Stimulated activated CD4-positive, alpha-beta T cell treated with anti-CD3 and anti-CD28 coated beads, Interleukin-4, amount 100 ng/mL, for 4 hours (primary cell): Measurements from ENCODE around the gene PEX6.

ENCODE experiments used
- DNase-seq, 2 experiments: peaks; one replicate each; pipeline ENCODE4 v3.0.0-alpha.2; 2020

Gene PEX6, protein sequence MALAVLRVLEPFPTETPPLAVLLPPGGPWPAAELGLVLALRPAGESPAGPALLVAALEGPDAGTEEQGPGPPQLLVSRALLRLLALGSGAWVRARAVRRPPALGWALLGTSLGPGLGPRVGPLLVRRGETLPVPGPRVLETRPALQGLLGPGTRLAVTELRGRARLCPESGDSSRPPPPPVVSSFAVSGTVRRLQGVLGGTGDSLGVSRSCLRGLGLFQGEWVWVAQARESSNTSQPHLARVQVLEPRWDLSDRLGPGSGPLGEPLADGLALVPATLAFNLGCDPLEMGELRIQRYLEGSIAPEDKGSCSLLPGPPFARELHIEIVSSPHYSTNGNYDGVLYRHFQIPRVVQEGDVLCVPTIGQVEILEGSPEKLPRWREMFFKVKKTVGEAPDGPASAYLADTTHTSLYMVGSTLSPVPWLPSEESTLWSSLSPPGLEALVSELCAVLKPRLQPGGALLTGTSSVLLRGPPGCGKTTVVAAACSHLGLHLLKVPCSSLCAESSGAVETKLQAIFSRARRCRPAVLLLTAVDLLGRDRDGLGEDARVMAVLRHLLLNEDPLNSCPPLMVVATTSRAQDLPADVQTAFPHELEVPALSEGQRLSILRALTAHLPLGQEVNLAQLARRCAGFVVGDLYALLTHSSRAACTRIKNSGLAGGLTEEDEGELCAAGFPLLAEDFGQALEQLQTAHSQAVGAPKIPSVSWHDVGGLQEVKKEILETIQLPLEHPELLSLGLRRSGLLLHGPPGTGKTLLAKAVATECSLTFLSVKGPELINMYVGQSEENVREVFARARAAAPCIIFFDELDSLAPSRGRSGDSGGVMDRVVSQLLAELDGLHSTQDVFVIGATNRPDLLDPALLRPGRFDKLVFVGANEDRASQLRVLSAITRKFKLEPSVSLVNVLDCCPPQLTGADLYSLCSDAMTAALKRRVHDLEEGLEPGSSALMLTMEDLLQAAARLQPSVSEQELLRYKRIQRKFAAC

GRCh38 chr6:42978839-42979522 lies at the start of gene PEX6:
TSS of gene PEX6 (minus strand) at chr6:42979181. CDS start at chr6:42979150, 31 bp downstream.
- peak; percentile 87 to 91 for DNase-seq

DNA sequence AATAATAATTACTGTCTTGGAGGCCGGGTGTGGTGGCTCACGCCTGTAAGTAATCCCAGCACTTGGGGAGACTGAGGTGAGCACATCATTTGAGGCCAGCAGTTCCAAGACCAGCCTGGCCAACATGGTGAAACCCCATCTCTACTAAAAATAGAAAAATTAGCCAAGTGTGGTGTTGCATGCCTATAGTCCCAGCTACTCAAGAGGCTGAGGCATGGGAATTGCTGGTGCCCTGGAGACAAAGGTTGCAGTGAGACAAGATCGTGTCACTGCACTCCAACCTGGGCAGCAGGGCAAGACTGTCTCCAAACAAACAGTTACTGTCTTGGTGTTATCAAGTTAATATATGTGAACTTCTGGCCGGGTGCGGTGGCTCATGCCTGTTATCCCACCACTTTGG lies 47.4 kb upstream of the PEX6 start:
- DNase-seq, result no peak

DNA sequence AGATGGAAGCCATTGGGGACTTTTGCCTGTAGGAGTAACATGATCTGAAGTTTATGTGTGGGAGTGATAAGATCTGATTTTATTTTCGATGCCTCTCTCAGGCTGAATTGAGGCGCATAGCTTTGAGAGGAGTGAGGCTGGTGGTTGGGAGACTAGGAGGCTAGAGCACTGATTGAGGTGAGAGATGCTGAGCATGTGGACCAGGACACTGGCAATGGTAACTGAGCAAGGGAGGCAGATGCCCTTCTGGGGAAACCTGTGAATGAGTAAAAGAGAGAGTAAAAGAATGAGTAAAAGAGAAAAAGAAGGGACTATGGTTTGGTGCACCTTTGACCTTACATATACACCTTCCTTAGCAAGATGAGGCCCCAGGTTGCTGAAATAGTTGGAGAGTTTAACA lies 45.5 kb upstream of the PEX6 start:
- no peak for DNase-seq

- DNase-seq, result peak; percentile 71 to 75
Observed at GRCh38 chr6:43021270-43022047, 42.5 kb upstream of the PEX6 start, which contains the start of gene RRP36. TSS of gene RRP36 (plus strand) at chr6:43021623. CDS start at chr6:43021655, 32 bp downstream.

DNA sequence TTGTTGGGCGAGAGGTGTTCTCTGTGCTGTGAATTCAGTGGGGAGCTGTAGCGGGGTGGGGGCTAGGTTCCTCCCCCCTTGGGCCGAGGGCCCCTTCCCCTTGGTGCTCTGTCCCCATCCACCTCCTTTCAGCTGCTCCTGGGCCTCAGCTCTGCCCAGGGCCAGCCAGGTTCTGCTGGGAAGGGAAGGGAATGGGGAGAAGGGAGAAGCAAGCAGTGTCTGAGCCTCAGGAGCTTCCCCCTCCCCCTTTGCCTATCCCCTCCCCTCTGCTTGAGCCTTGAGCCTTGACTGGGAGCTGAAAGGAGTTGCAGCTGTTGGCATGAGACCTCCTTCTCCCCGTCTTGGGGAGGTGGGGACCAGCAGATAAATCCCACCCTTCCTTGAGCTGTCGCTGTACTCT lies 41.9 kb upstream of the PEX6 start:
- no peak for DNase-seq

DNA sequence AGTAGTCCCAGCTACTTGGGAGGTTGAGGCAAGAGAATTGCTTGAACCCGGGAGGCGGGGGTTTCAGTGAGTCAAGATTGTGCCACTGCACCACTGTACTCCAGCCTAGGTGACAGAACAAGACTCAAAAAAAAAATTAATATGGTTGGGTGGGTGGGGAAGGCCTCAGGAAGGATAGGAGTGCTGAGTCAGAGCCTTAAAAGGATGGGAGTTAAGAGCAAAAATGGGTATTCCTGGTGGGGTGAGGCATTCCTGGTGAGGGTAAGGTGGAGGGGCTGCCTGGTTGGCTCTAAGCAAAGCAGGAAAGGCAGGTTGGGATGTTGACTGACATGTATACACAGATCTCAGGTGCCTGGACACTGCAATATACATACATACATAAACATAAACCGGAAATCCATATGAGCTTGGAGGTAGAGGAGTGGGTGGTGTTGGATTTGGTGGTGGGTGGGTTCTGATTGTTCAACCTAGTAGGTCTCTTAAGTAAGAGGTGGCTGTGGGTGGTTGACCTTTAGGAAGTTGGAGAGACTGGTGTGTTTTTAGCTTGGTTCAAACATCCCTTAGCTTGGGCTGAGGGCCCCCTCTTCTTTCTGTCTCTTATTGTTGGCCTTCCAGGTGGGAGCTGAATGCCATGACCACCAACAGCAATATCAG lies 41.2 kb upstream of the PEX6 start:
- no peak for DNase-seq

- no peak for DNase-seq
Observed at GRCh38 chr6:43019152-43019551, 40.2 kb upstream of the PEX6 start.

DNA sequence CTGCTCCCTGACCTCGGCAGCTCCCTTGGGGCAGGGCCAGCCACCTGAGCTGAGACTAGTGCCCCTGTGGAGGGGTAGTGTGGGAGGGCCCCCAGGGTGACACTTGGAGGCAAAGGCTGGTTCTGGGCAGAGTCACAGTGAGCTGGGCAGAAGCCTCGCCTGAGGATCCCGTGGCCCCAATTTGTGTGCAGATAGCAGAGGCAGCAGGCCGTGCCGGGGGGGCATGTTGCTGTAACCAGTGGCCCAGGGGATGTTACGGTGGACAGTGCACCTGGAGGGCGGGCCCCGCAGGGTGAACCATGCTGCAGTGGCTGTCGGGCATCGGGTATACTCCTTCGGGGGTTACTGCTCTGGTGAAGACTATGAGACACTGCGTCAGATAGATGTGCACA lies 38.0 kb upstream of the PEX6 start:
- DNase-seq, result no peak

- no peak for DNase-seq
Observed at GRCh38 chr6:43016176-43016942, 37.4 kb upstream of the PEX6 start.

DNA sequence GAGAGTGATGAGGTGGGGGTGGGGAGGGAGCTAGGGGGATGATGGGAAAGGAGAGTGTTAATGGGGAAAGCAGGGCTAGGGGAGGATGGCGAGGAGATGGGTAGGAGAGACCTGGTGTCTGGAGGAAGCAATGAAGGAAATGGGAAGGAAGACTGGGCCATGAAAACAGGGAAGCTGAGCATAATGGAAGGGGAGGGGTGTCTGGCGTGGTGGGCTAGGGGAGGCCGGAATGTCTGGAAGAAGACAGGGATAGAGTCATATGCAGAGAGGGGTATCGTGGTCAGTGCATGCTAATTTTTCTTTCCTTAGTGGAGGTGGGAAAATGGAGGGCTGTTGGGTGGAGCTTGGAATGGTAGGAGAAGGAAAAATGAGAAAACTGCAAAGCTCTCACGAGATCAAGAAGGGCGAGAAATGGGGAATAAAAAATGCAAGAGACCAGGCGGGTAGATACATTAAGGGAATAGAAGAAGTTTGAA lies 35.5 kb upstream of the PEX6 start:
- DNase-seq, result no peak

DNA sequence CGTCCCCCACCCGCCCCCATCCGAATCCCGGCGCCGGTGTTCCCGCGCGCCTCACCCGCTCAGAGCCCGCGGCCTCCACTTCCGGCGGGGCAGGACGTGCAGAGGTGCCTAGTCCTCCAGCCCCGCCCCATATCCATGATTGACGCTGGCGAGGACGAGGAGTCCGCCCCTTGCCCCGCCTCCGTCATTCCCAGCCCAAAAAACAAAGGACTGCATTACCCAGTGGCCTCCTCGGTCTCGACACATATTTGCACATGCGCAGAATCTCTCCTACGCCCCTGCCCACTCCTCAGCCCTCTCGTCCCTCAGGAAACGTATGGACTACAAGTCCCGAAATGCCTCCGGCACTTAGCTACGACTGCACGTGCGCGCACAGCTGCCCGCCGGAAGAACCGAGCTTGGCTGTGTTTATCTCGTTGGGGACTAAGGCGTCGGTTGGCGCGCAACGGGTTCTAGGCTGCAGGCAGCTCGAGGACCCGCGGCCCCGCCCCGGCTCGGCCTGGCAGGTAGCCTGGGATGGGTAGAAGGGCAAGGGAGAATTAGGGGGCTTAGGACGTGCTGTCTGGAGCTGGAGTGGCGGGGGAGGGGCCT lies 35.0 kb upstream of the PEX6 start, which contains the start of the genes KLHDC3 and MEA1:
KLHDC3 (plus strand) TSS at position 407 of the 591 bp plus-strand sequence. CDS start 2,944 bp downstream, outside the sequence.
MEA1 (minus strand) TSS at position 104 of the 591 bp plus-strand sequence. CDS start 133 bp downstream, outside the sequence.
- DNase-seq, result peak; percentile 96 to 99

DNA sequence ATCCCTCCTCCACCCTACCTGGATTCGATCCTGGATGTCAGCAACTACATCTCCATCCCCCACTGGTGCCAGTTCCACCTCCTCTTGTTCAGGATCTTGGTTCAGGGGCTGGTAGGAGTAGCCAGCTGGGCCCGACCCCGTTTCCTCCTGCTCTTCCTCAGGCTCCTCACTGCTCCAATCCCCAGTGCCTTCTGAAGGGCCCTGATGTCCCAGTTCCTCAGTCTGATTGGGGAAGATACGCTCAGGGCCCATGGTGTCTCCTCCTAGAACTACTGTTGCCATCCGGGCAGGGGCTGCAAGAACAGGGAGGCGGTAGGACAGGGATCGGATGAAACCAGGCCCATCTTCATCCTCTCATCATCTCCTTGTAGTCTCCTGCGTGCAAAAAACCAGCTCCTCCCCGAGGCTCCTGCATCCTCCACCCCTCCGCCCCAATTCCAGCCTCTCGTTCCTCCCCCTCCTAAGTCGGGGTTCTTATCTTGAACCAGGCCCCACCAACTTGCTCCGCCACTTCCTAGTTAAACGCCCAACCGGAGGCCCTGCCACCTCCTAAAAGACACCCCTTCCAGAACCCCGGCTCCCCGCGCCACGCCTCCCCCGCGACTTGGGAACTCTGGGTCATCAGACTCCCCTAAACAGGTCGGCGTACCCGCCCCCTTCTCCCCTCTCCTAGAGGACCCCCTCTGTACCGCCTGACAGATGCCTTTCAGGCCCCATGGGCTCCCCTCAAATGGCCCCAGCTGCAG lies 34.3 kb upstream of the PEX6 start:
- no peak for DNase-seq

DNA sequence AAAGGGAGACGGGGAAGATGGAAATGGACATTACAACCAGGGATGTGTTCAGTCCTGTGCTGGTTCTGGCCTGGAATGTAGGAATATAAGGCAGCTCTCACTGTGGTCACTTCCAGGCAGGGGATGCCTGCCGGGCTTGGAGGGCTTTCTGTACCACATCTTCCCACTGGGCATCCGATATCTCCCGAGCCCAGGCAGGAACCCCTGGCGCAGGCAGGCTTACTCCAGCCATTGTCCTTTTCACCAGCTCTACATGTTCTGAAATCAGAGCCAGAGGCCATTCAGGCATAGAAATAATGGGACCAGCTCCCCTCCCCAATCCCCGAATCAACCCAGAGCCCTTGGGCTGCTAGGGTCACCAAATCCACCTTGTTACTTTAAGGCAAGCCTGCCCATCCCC lies 33.4 kb upstream of the PEX6 start:
- DNase-seq, result no peak

GRCh38 chr6:43011207-43011606 lies 32.2 kb upstream of the PEX6 start:
- DNase-seq, result no peak

GRCh38 chr6:43009124-43009523 lies 30.1 kb upstream of the PEX6 start:
- peak; percentile 20 to 30 for DNase-seq

GRCh38 chr6:43007126-43007525 lies 28.1 kb upstream of the PEX6 start:
- no peak for DNase-seq

- no peak for DNase-seq
Observed at GRCh38 chr6:43006251-43006650, 27.3 kb upstream of the PEX6 start.

- DNase-seq, result no peak
Observed at GRCh38 chr6:43005844-43006243, 26.9 kb upstream of the PEX6 start.

DNA sequence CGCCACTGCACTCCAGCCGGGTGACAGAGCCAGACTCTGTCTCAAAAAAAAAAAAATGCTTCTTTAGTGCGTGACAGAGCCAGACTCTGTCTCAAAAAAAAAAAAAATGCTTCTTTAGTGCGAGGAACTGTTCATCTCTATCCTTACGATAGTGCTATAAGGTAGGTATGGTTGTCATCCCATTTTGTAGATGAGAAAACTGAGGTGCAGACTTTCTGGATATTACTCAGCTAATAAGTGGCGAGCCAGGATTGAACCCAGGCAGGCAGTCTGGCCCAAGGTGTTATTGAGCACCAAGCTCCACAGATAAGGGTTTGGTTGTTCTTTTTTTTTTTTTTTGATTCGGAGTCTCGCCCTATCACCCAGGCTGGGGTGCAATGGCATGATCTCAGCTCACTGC lies 22.9 kb upstream of the PEX6 start:
- no peak for DNase-seq
